Pons (tissue), 1 donor: ENCODE data around the gene PARVA.

Experiments
- DNase-seq: peaks from one replicate; pipeline ENCODE4 v3.0.0-alpha.2; 2016; ENCODE audit warnings: low spot score

Gene PARVA

DNA sequence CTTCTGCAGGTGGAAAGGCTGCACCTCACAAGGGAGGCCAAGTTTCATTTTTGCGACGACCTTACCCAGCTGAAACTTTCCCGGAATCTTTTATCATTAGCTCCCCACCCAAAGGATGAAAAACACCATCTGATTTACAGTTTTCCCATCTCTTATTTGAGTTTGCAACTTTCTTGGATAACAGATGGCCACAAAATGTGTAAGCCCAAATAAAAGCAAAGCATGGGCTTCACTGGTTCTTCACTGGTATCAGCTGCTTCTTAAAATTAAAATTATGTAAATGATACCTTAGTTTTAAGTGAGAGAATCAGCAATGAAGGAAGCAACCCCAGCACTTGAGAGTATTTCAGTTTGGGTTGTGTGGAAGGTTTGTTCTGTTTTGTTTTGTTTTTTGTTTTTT, 55.8 kb downstream of the PARVA start:
- no peak for DNase-seq

DNA sequence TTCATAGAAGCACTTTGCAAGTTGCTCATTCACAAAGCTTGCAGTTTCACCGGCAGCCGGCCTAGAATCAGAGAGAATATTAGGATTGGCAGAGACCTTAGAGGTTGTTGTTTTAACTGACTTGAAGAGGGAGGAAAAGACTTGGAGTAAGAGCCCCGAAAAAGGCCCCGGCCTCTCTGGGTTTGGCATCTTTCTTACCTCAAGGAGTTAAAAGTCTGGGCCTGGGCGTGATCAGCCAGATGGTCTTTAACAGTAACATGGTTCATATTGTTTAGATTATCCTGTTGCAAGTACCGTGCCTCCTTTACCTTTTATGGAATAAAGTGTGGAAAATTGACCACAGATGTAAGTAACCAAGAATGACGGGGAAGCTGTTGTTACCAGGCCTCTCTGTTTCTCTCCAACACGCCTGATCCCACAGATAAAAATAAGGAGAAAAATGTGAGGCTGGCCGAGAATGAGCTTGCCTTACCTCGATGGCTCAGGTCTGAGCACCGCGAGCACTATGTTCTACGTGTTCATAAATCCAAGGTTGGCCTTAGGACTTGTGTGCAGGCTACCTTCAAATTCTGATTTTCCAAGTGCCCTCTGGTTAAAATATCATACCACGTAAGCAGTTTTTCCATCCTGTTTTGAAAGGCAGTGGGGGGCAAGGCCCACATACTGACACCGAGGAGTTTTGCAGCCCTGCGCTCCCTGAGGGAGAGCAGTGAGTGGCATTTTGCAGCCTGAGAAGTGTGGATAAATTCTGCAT, 56.4 kb downstream of the PARVA start:
- DNase-seq: peak; percentile 15

DNA sequence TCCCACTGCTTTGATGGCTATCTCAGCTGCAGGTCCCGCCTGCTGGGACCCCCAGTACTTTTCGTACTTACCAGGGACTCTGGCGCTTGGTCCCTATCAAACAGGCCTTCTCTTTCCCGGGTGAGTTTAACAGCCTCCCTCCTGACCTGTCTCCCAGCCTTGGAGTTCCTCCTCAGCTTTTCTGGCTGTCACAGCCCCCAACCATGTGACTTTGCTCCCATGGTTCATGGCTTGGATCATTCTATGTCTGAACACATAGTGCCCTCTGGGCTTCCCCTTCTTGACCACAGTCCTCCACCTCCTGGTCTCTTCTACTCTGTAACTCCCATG, 56.9 kb downstream of the PARVA start:
- DNase-seq: no peak

DNA sequence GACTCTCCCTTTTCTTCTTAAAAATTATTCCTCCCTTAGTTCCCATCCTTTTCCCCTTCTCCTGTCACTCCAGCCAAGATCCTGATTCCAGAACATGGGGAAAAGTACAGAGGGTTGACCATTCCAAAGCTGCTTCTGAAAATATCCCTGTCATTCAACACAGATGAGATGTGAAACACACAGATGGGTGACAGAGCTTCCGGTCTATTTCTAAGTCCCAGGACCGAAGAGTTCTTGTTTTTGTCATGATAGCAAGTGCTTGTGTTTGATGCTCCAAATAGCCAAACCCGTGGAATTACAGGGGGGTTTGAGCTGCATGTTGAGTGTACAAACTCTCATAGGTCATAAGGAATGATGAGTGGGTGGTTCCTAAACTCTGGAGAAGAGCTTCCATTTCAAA, 57.9 kb downstream of the PARVA start:
- no peak for DNase-seq

DNA sequence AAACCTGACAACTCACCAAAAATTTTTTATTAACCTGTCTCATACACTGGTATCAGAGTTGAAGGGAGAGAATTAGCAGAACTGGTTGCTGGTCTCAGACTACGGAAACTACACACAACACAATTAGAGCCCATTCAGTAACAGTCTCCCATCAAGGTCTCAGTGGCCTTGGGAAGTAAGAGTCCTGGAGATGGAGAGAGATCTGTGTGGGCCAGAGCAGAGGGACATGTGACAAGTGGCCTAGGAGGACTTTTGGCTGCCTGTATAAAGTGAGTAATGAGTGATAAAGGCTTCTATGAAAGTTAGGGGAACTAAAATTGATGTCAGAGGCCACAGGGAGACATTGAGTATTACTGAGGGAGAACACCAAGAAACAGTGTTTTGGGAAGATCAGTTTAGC, 58.9 kb downstream of the PARVA start:
- no peak for DNase-seq

DNA sequence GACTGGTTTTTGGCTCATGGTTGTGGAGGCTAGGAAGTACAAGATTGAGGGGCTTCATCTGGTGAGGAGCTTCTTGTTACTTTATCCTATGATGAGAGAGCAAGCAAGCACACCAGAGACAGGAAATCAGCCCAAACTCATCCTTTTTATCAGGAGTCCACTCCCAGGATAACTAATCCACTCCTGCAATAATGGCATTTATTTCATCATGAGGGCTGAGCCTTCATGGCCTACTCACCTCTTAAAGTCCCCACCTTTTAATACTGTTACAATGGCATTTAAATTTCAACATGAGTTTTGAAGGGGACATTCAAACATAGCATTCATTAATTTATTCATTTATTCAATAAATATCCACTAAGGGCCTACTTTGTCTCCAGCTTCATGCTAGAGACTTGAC, 60.9 kb downstream of the PARVA start:
- DNase-seq: no peak

DNA sequence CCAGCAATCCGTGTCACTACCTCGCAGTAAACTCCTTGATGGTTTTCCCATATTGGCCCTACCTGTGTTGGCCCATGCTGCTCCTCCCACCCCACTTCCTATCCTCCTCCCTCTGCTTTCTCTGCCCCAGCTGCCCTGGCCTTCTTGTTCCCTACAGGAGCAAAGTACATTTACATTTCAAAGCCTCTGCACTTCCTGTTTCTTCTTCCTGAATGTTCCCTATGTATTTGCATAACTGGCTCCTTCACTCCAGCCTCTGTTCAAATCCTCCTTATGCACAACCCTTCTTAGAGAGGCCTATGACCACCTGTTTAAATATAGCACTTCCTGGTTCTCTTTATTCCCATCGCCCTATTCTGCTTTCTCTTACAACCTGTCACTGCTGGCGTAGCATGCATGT, 62.2 kb downstream of the PARVA start:
- DNase-seq: no peak

DNA sequence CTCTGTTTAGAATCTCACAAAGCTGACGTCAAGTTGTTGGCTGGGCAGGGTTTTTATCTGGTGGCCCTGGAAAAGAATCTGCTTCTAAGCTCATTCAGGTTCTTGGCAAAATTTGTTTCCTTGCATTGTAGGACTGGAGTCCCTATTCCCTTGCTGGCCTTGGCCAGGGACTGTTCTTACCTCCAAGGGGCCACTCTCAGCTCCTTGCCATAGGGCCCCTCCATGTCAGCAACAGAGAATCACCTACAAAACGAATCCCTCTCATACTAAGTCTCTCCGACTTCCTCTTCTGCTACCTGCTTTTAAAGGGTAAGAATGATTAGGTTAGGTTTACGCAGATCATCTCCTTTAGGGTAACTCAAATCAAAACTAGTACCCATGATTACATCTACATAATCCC, 63.2 kb downstream of the PARVA start:
- no peak for DNase-seq

DNA sequence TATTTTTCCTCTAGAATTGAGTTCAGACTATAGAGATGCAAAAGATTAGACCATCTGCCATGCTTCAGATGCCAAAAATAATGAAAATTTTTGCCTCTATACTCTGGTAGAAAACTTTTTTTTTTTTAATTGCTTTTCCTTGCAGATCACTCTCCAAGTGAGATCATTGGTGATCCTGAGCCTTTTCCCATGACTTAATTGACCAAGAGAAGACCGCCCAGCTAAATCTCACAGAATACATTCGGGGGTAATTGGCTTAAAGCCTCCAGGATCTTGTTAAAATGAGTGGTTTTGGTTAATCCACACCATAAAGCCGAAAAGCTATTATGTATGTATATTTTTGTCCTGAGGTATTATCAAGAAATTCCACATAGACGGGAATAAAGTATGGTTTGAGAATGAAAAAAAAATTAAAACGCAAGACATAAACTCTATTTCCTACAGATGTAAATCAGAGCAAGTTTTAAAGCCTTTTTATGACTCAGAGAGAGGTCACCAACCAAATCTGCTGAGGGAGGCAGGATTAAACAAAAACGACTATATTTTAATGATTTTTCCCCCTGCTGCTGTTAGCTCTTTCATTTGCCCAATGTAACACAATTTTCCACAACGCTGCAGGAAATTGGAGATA, 64.0 kb downstream of the PARVA start:
- no peak for DNase-seq

DNA sequence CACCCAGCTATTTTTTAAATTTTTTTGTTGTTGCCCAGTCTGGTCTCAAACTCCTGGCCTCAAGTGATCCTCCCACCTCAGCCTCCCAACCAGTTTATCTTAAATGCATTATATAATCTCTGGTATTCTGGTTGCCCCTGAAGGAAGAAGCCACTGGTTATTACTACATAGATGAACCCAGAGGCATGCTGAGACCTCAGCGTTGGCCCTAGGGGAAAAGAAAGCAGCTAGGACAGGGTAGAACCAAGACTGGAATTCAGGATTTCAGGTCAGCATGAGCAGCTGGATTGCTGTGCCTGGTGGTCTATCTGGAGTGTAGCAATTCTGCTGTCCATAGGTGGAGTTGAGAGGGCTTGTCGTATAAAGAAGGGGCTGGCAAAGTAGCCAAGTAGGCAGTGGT, 67.2 kb downstream of the PARVA start:
- DNase-seq: no peak

DNA sequence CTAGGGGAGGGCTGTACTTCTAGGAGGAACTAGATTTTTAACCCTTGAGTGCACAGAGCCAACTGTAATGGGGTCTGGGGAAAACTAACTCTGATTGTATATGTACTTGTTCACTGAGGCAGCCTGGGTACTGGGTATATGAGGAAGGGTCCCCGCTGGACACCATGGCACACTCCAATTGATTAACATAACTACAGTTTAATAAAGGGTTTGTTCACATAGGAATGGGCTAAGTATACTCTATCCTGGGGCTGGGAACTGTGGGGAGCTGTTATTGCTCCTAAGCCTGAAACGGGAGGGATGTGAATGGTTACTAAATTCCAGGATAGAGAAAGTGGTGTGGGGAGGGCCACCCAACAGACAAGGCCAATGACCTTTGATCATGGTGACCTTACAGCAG, 67.6 kb downstream of the PARVA start:
- no peak for DNase-seq

DNA sequence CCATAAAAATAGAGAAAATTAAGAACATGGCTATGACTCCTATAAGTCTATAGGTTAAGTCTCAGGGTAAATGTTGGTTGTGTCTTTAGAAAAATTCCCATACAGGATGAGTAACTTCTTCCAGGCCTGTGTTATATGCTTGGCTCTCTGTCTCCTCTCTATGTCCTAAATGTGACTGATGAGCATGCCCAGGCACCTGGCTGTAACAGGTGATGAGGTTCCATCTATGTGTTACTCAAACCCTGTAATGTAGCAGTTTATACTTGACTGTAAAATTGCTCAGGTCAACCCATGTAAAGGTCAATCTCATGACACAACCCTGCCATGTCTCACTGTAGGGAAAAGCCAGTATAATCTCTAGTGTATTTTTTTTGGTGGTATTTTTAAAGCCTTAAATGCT, 69.5 kb downstream of the PARVA start:
- no peak for DNase-seq

DNA sequence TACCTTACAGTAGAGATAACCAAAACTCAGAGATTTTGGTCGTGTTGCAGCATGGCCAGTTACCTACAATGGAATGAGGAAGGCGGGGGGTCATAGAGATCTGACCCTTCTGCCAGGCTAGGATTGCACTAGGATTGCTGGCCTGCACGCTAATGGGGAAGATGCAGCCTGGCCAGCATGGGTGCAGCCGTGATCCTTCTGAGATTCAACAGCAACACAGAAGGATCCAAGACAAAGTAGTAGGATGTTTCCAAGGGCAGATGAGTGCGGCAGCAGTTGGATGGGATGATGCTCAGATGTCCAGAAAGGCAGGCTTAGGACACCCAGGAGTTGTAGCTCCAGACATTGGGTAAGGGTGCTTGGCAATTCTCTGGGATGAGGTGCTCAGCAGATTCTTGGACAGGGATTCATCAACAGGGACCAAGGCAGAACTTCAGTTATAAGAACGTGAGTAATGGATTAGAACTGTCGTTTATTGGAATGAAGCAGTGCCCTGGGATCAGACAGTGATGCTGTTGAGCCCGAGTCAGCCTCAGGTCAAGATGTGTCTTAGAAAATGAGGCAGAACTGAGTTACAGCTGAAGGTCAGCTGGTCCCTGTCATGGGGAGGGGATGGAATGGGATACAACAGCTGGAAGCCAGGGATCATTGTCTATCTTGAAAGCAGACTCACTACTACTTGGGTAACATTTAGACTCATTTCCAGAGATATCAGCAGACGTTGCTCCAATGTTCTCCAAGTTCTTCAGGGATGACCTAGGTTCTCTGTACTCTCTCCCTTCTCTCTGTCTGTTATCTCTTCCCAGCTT, 71.0 kb downstream of the PARVA start:
- DNase-seq: no peak

DNA sequence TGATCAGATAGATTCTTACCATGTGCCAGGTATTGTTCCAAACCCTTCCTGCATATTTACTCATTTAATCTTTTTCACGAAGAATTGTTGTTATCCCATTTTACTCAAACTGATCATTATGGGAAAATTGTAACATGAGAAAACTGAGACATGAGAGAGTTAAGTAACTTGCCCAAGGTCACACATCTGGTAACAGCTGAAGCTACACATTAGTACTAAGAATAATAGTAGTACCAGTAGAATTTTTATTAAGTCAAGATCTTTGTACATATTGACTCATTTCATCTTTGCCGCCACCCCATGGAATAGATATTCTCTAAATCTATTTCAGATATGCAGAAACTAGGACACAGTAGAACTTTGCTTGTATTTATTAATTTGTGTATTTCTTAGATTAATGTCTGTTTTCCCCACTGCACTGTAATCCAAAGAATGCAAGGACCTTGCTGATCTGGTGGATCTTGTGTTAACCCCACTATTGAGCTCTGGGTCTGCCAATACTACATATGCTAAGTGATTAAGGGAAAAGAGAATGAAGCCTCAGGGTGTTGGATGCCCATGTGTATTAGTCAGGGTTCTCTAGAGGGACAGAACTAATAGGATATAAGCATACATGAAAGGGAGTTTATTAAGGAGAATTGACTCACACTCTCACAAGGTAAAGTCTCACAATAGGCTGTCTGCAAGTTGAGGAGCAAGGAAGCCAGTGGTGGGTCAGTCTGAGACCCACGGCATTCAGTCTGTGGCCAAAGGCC, 72.8 kb downstream of the PARVA start:
- DNase-seq: no peak

DNA sequence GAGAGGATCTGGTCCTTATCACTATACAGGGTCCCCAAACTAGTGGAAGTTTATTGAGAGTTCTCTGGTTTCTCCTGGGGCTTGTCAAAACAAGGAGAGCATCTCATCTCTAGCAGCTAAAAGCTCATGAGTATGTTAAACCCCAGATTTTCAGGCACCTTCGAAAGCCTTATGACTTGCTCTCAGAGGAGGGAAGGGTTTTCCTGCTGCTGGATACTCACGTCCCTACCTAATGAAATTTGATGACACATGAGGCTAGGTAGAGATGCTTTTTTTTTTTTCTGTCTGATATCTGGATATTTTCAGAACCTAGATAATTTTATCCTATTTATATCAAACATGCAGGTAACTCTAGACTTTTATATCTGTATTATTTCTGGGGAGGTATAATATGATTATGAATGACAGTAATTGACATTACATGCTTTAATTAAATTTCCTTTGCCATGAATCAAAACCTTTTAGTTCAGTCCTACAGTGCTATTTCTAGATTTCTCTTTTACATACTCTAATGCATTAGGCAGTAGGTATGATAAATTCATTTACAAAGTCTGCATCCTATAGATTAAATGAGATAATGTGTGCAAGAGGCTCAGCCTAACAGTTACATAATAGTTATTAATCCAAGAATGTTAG, 73.9 kb downstream of the PARVA start:
- no peak for DNase-seq

DNA sequence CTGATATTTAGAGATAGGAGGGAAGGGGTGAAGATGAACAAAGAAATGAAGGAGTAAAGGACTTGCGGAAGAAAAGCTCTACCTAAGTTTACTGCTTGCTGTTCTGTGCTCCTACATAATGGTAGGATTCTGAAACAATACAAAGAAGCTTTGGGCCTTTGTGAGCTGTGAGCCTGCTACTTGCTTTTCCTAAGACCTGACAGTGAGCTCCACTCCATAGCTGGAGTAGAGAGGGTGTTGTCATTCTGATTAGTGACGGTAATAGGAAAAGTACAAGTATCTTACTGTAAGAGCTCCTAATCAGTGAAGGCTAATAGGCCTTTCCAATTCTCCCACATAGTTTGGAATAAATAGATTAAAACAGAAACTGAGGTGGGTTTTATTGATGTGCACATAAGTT, 75.9 kb downstream of the PARVA start:
- DNase-seq: no peak

DNA sequence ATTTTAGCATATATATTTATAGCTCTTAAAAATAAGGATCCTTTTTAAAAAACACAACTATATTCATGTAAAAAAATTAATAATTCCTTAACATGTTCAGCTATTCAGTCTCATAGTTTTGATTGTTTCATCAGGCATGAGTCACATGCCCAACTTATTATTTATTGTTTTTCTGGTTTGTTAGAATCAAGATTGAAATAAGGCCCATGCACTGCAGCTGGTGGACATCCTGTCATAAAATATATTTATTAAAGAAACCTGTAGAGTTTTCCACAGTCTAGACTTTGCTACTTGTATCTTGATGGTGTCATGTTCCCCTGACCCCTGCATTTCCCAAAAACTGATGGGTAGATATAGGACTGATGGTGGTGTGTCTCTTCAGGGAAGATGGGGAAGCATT, 77.4 kb downstream of the PARVA start:
- DNase-seq: no peak

DNA sequence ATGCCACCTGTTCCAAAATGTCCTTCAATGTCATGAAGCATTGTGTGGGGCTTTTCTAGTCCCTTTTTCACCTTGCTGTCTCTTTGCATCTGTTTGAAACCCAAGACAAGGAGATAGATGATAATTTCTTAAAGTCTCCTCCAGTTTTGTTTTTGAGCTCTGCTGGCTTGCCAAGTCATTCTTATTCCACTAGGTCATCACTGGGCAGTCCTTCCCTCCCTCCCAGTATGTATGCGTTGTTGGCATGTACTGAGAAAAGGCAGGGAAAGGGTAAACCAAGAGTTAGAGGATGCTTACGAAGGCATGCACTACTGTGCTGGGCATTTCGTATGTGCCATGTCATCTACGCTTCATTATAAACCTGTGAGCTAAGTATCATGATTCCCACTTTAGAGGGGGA, 78.6 kb downstream of the PARVA start:
- DNase-seq: no peak

DNA sequence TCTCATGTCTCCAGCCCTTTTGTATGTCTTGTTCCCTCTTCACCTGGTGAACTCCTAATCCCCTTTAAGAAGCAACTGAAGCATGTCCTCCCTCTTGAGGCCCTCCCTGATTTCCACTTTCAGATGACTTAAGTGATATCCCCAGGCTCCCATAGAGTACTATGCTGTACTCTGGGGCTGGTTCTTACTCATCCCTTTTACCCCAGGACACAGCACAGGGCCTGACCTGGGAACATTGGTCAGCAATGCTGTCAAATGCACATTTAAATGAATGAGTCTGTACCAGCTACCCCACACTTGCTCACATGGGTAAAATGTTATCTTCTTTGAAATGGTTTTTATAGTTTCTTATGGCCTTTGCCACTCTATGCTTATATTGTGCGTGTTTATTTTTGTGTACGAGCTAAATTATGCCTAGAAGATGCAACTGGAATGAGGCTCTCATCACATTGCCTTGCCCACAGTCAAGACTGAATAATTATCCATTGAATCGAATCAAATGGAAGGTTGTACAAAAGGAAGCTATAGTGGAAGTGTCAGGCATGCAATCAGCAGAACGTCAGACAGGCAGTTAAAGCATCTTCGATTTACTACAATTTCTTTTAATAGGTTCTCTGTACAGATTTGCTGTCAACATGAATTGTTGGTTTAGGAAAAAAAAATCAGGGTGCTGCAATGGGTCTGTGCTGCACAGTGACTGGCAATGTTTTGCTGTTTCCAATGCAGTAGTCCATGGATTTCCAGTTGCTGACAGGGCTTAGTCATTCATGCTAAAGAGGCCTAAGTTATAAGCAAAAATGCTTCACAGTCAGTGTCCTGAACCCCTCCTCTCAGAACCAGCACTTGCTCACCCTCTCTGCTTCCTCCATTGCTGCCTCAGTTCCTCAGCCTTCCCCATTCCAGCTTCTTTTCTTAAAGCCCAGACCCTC, 79.5 kb downstream of the PARVA start:
- no peak for DNase-seq

DNA sequence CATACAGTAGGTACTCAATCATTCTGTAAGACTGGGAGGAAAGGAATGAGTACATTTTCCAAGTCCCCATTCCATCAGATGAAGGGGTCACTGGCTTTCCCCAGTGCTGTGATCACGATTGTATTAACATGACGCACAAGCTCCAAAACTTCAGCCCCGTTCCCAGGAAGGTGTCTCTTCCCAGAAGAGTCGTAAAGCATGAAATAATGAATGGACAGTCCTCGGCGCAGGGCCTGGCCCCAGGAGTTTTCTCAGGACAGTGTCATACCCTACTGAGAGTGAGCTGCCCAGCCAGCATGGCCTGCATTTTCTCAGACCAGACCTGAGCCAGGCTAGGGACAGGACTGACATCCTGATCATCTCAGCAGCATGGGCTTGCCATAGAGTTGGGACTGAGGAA, 80.7 kb downstream of the PARVA start:
- no peak for DNase-seq

DNA sequence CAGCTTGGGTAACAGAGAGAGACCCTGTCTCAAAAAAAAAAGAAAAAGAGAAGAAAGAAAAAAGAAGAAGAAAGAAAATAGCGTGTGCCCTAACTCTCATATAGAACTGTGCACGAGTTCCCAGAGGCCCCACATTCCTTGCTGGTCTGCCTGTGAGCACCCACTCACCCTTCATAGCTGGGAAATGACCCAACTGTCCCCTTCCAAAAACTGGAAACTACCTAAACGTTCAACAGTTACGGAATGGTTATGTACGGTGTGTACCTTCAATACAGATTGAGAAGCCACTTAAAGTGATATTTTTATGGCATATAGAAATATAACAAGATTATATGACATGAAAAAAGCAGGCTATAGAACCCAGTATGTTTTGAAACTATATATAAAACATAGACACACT, 82.0 kb downstream of the PARVA start:
- no peak for DNase-seq
